Measurements from ENCODE around the gene SNPH. TPM values are rescaled to one million over a fixed set of nuclear protein-coding genes. Genes with fewer than 3 reads are reported as not detected.
A peak's percentile ranks its signal among the peaks of the same experiment; 100 is the strongest.

SNPH gene
- total and polyA plus RNA-seq, 4 donors: 1.2 to 3.3 (median 2.1) TPM

- Histone ChIP-seq H3K27ac (ENCODE audit: low read depth in 1 of 2, low read length in 1 of 2) (peak overlapping the region in 1 of 2 donors; percentile 73), H3K9me3 (ENCODE audit: control insufficient read depth in 4 of 4, insufficient read depth in 3 of 4, low read length in 3 of 4) (no peaks in the 10 kb centered on the region), H3K4me3 (no peak overlapping the region), H3K9ac (ENCODE audit: insufficient read depth in 1 of 2, low read length in 2 of 2) (no peak overlapping the region), H3K27me3 (ENCODE audit: control insufficient read depth in 3 of 3, insufficient read depth in 3 of 3, low read length in 2 of 3) (no peaks in the 10 kb centered on the region), H3K4me1 (ENCODE audit: control insufficient read depth in 5 of 5, insufficient read depth in 5 of 5, low read length in 5 of 5) (peaks cover 0 to 40% (median 5%) of the 10 kb centered on the region in 5 donors), H3K36me3 (ENCODE audit: control insufficient read depth in 4 of 4, insufficient read depth in 4 of 4, low read length in 4 of 4) (peaks cover 0 to 6% (median 0%) of the 10 kb centered on the region in 4 donors)
- DNase-seq (peak in 1 of 3 donors; percentile 14), ATAC-seq (ENCODE audit: insufficient read depth, low FRiP score) (no peak)
- no peak for TF ChIP-seq CTCF (IDR thresholded peaks at IDR 0.05; ENCODE audit: control extremely low read depth, extremely low read depth)
- 76 to 79% methylated on average over 2 of the region's 2 CpGs for WGBS, 2 donors
These were observed 66.7 kb downstream of the SNPH start for GRCh38 chr20:1332749-1333300.

DNA sequence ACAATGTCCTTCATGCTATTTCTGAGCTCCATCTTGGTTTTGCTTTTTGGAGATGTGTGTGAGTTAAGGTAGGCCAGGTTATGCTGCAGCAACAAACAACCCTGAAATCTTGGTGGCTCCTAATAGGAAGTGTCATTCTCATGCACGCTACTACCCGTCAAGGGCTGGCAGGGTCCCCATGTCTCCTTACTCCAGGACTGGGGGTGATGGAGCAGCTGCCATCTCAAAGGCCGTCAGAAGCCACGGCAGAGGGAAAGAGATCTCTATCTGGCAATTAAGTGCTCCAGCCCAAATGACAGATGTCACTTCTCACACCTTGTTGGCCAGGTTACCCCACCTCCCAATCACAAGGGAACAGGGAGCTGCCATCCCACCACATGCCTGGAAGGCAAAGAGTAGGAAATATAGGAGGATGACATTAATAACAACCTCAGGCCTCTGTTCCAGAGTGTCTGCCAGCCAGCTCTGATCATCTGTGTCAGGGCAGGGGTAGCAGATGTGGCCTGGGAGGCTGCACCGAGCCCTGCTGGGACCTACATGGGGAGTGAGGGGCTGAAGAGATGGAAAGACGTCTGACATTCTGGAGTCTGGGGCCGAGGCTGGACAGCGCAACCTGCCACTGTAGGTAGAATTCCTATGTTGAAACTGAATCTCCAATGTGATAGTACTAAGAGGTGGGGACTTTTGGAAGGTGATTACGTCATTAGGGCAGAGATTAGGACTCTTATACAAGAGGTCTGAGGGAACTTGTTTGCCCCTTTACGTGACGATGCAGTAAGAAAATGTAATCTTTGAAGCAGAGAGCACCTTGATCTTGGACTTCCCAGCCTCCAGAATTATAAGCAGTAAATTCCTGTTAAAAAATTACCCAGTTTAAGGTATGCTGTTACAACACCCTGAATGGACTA, 67.6 kb downstream of the SNPH start:
- DNase-seq: no peak
- Histone ChIP-seq H3K27ac (ENCODE audit: low read depth in 1 of 2, low read length in 1 of 2) (peak overlapping the region in 1 of 2 donors; percentile 73), H3K27me3 (ENCODE audit: control insufficient read depth in 3 of 3, insufficient read depth in 3 of 3, low read length in 2 of 3) (no peaks in the 10 kb centered on the region), H3K9me3 (ENCODE audit: control insufficient read depth in 4 of 4, insufficient read depth in 3 of 4, low read length in 3 of 4) (no peaks in the 10 kb centered on the region), H3K4me3 (no peak overlapping the region), H3K4me1 (ENCODE audit: control insufficient read depth in 5 of 5, insufficient read depth in 5 of 5, low read length in 5 of 5) (peaks cover 0 to 40% (median 5%) of the 10 kb centered on the region in 5 donors), H3K36me3 (ENCODE audit: control insufficient read depth in 4 of 4, insufficient read depth in 4 of 4, low read length in 4 of 4) (peaks cover 0 to 6% (median 0%) of the 10 kb centered on the region in 4 donors), H3K9ac (ENCODE audit: insufficient read depth in 1 of 2, low read length in 2 of 2) (no peak overlapping the region)
- TF ChIP-seq CTCF (IDR thresholded peaks at IDR 0.05; ENCODE audit: control extremely low read depth, extremely low read depth): no peak
- WGBS, 2 donors: 91 to 94% methylated on average over 11 of the region's 11 CpGs
- no peak for ATAC-seq (ENCODE audit: insufficient read depth, low FRiP score)

GRCh38 chr20:1334370-1334731, 68.3 kb downstream of the SNPH start:
- peaks cover 0 to 35% (median 5%) of the 10 kb centered on the region in 5 donors for H3K4me1 ChIP-seq (ENCODE audit: control insufficient read depth in 5 of 5, insufficient read depth in 5 of 5, low read length in 5 of 5)
- no peaks in the 10 kb centered on the region for H3K9me3 ChIP-seq (ENCODE audit: control insufficient read depth in 4 of 4, insufficient read depth in 3 of 4, low read length in 3 of 4)
- ATAC-seq (ENCODE audit: insufficient read depth, low FRiP score) (no peak), DNase-seq (no peak)
- H3K4me3 ChIP-seq: no peak overlapping the region
- no peaks in the 10 kb centered on the region for H3K27me3 ChIP-seq (ENCODE audit: control insufficient read depth in 3 of 3, insufficient read depth in 3 of 3, low read length in 2 of 3)
- H3K36me3 ChIP-seq (ENCODE audit: control insufficient read depth in 4 of 4, insufficient read depth in 4 of 4, low read length in 4 of 4): peaks cover 0 to 6% (median 0%) of the 10 kb centered on the region in 4 donors
- WGBS, 2 donors: 78 to 86% methylated on average over 4 of the region's 4 CpGs
- TF ChIP-seq CTCF (IDR thresholded peaks at IDR 0.05; ENCODE audit: control extremely low read depth, extremely low read depth): no peak
- no peak overlapping the region for H3K9ac ChIP-seq (ENCODE audit: insufficient read depth in 1 of 2, low read length in 2 of 2)
- peak overlapping the region in 1 of 2 donors; percentile 64 for H3K27ac ChIP-seq (ENCODE audit: low read depth in 1 of 2, low read length in 1 of 2)
